GM18499 (cell line): ENCODE results near the gene ZNF232.
"Not testable (repeated sequence)": the region's sequence is repeated elsewhere in the genome, so short reads cannot be mapped to it uniquely, and the experiment has no call there.

ENCODE experiments used
- ATAC-seq: cut with Tn5 transposase; IDR thresholded peaks from one replicate; pipeline ENCODE4 v1.9.1; 2021; ENCODE audit warnings: moderate number of reproducible peaks; ENCODE audit not compliant: insufficient read depth, unreplicated experiment

Gene ZNF232

GRCh38 chr17:5100832-5101231 is 10.8 kb downstream of the ZNF232 start:
- no peak for ATAC-seq

- ATAC-seq: no peak
Measured at GRCh38 chr17:5099271-5099670, 12.4 kb downstream of the ZNF232 start.

- no peak for ATAC-seq
Measured at GRCh38 chr17:5097101-5097834, 14.4 kb downstream of the ZNF232 start.

- ATAC-seq: no peak
Measured at GRCh38 chr17:5096731-5097100, 15.0 kb downstream of the ZNF232 start.

DNA sequence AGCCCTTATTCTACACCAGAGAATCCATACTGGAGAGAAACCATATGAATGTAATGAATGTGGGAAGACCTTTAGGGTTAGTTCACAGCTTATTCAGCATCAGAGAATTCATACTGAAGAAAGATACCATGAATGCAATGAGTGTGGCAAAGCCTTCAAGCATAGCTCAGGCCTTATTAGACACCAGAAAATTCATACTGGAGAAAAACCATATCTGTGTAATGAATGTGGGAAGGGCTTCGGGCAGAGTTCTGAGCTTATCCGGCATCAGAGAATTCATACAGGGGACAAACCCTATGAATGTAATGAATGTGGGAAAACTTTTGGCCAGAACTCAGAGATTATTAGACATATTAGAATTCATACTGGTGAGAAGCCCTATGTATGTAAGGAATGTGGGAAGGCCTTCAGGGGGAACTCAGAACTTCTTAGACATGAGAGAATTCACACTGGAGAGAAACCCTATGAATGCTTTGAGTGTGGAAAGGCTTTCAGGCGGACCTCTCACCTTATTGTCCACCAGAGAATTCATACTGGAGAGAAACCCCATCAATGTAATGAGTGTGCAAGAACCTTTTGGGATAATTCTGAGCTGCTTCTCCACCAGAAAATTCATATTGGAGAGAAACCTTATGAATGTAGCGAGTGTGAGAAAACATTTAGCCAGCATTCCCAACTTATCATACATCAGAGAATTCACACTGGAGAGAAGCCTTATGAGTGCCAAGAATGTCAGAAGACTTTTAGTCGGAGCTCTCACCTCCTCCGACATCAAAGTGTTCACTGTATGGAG is 19.3 kb downstream of the ZNF232 start:
- ATAC-seq: no peak

DNA sequence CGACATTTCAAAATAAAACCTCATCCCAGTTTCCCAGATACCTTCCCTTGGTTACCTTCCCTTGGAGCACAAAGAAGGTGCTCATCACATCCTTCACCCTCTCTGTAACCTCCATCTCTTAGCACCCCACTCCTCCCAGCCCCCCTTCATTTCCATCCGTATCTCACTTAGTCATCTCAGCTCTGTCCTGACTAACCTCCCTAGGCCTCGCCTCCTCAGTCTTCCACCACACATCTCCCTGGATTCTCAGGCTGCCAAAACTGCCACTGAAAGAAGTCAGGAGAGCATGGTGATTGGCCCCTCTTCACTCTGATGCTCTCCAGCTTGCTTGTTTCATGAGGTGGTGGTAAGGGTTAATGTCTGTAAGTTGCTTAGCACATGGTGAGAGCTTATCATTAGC is 31.1 kb downstream of the ZNF232 start:
- no peak for ATAC-seq

DNA sequence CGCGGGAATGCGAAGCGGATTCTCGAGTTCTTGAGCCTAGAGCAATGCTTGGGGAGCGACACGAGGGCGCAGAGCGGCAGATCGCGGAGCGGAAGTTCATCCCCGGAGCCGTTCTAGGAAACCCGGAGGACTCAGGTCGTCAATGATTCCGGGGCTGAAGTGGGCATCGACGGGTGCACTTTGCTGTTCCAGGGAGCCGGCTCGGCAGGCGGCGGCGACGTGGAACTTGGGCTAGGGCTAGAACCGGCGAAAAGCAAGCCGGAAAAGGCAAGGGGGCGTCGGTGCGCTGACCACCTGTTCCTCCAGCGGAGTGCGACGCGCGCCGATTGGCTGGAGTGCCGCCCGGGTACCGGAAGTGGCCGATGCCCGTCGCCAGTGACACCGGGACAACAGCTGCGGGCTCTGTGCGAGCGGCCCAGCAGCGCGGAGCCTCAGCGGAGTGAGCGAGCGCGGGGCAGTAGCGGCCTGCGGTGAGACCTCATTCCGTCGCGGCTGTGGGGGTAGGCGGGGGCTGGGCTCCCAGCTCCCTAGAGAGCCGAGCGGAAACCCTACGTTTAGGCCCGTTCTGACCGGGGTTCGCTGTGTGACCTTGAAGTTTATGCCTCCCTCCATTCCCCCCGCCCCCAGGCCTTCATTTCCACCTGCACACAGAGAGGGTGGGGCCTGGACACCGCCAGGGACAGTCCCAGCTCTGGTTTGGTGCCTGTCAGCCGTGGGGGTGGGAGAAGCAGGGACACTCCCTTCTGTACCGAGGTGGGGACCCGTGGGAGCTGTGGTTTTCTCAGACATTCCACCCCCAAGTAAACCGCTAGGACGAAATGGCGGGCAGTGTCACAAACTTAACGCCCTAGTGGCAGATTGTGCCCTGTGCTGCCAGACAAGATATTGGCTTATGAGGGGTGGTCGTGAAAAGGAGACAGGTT is 33.3 kb downstream of the ZNF232 start, which contains the start of gene ZFP3:
ZFP3 (plus strand) TSS at position 362 of the 923 bp plus-strand sequence. CDS start 13,038 bp downstream, outside the sequence.
- no peak for ATAC-seq

DNA sequence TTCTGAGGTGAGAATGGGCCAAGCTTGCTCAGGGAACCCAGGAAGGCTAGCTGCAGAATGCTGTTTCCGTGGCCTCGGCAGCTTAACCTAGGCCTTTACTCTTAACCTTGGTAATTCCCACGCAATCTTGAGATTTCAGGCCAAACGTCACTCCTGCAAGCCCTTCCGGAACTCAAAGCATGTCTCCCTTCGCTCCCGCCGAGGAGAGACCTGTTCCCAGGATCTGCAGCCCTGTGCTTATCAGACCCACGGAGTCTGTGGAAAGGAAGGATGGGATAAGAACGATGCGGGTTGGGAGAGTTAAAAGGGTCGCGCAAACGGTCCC is 33.9 kb downstream of the ZNF232 start:
- ATAC-seq: no peak

- ATAC-seq: not testable (repeated sequence)
Measured at GRCh38 chr17:5077275-5077674, 34.4 kb downstream of the ZNF232 start.

GRCh38 chr17:5075472-5075871 is 36.2 kb downstream of the ZNF232 start:
- ATAC-seq: not testable (repeated sequence)

DNA sequence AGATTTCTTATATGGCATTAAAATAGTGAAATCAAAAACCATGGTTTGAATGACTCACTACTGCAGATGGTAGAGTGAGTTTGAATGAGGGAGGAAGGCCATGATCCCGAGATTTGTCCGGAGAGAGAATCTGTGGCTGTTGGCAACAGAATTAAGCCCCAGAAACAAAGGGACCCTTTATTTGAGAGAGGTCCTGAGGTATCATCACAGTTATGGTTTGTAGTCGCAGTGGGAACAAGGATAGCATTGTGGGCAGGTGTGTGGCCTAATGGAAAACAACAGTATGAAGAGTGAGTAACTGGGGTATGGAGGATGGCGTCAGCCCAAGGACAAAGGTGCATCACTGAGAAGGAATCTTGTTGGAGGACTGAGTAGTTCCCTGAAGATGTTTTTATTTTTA is 42.0 kb downstream of the ZNF232 start:
- no peak for ATAC-seq

- no peak for ATAC-seq
Measured at GRCh38 chr17:5068236-5068635, 43.4 kb downstream of the ZNF232 start.

DNA sequence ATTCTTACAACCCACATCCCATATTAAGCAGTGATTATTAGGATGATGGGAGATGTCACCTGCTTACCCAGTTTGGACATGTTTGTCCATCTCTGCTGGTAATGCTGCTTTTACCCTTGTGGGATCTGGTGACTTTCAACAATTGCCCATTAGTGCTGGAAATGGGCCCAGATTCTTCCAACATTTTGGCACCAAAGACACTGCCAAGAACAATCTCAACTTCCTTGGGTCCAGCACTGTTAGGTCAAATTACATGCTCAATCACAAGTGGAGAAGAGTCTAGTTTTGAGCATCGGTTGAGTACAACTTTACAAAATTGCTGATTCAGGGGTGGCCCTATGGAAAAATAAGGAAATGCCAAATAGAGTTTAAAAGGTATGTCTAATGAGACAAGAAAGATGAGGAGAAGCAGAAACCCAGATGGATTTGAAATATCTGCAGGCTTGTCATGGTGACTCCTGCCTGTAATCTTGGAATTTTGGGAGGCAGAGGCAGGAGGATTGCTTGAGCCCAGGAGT is 46.4 kb downstream of the ZNF232 start:
- ATAC-seq: no peak
